GM13977 (cell line): ENCODE measurements around the gene CTCF.

Experiments
- DNase-seq: peaks from one replicate; pipeline ENCODE4 v3.0.0; 2012; ENCODE audit warnings: low spot score
- CTCF ChIP-seq: IDR thresholded peaks from 2 replicates; pipeline ENCODE4 v1.5.1; 2012; ENCODE audit warnings: mild to moderate bottlenecking, control low read depth; ENCODE audit not compliant: insufficient read depth; ENCODE audit errors: extremely low read depth, missing control alignments
- in situ Hi-C: fragments of 300-500 bp; cut with MboI; formaldehyde crosslinking; loops from one replicate; pipeline ENCODE4 v1.12.0; 2022; ENCODE audit warnings: low sequenced_read_pairs, low pct_unique_long_range_greater_than_20kb, mixed read lengths, inconsistent platforms; ENCODE audit not compliant: unreplicated experiment

The CTCF gene

GRCh38 chr16:67608364-67608763 is 46.0 kb downstream of the CTCF start:
- in situ Hi-C loops, result no loop called here
- no peak for DNase-seq
- no peak for TF ChIP-seq CTCF

GRCh38 chr16:67613808-67614207 is 51.5 kb downstream of the CTCF start:
- TF ChIP-seq CTCF, result peak; percentile 33
- no peak for DNase-seq
- in situ Hi-C loops, result no loop called here

GRCh38 chr16:67628216-67628615 is 65.9 kb downstream of the CTCF start:
- no peak for DNase-seq
- in situ Hi-C loops, result no loop called here
- TF ChIP-seq CTCF, result no peak

- in situ Hi-C loops, result no loop called here
These were observed 70.3 kb downstream of the CTCF start for GRCh38 chr16:67632415-67633172.

GRCh38 chr16:67636713-67637112 is 74.4 kb downstream of the CTCF start:
- TF ChIP-seq CTCF, result no peak
- no peak for DNase-seq
- in situ Hi-C loops, result no loop called here

More at GRCh38 chr16:67632415-67633172, 70.3 kb downstream of the CTCF start:
- no peak for TF ChIP-seq CTCF
- no peak for DNase-seq

GRCh38 chr16:67637625-67638024 is 75.3 kb downstream of the CTCF start:
- in situ Hi-C loops, result no loop called here
- DNase-seq, result no peak
- no peak for TF ChIP-seq CTCF
